ENCODE measurements around the gene TBC1D16. TPM values are rescaled to one million over a fixed set of nuclear protein-coding genes. Genes with fewer than 3 reads are reported as not detected.

Gene TBC1D16
- total RNA-seq, 1 donor: 37.8 TPM

- H3K4me3 ChIP-seq (ENCODE audit: low read depth, low read length): peak overlapping the region; percentile 44
- TF ChIP-seq CTCF (IDR thresholded peaks at IDR 0.05; ENCODE audit: insufficient read depth, low read length): no peak
- no peak for DNase-seq (ENCODE audit: low read depth)
Measured at GRCh38 chr17:79991924-79992648, 43.6 kb downstream of the TBC1D16 start.

- H3K4me3 ChIP-seq (ENCODE audit: low read depth, low read length): peak overlapping the region; percentile 44
- peak; percentile 70 for TF ChIP-seq CTCF (IDR thresholded peaks at IDR 0.05; ENCODE audit: insufficient read depth, low read length)
- peak; percentile 74 for DNase-seq (ENCODE audit: low read depth)
Measured at GRCh38 chr17:79991140-79991923, 44.3 kb downstream of the TBC1D16 start.

- DNase-seq (ENCODE audit: low read depth): no peak
- no peak overlapping the region for H3K4me3 ChIP-seq (ENCODE audit: low read depth, low read length)
- no peak for TF ChIP-seq CTCF (IDR thresholded peaks at IDR 0.05; ENCODE audit: insufficient read depth, low read length)
Measured at GRCh38 chr17:79990704-79991103, 45.0 kb downstream of the TBC1D16 start.

- DNase-seq (ENCODE audit: low read depth): no peak
- no peak overlapping the region for H3K4me3 ChIP-seq (ENCODE audit: low read depth, low read length)
- no peak for TF ChIP-seq CTCF (IDR thresholded peaks at IDR 0.05; ENCODE audit: insufficient read depth, low read length)
Measured at GRCh38 chr17:79990051-79990592, 45.5 kb downstream of the TBC1D16 start.

GRCh38 chr17:79989106-79989835, 46.4 kb downstream of the TBC1D16 start:
- TF ChIP-seq CTCF (IDR thresholded peaks at IDR 0.05; ENCODE audit: insufficient read depth, low read length): no peak
- no peak for DNase-seq (ENCODE audit: low read depth)
- H3K4me3 ChIP-seq (ENCODE audit: low read depth, low read length): no peak overlapping the region

GRCh38 chr17:79988185-79988971, 47.3 kb downstream of the TBC1D16 start:
- H3K4me3 ChIP-seq (ENCODE audit: low read depth, low read length): peak overlapping the region; percentile 13
- no peak for TF ChIP-seq CTCF (IDR thresholded peaks at IDR 0.05; ENCODE audit: insufficient read depth, low read length)
- DNase-seq (ENCODE audit: low read depth): peak; percentile 80

Measured in fibroblast of the aortic adventitia (primary cell).